Liver (tissue), 9 donors: Measurements from ENCODE around the gene METRN. TPM values are rescaled to one million over a fixed set of nuclear protein-coding genes. Genes with fewer than 3 reads are reported as not detected.

Source experiments
- DNase-seq: peaks from one replicate; pipeline ENCODE4 v3.0.0-alpha.2; 2017; ENCODE audit warnings: low spot score
- H3K27ac ChIP-seq, 2 donors: one replicate each; pipeline ENCODE4 v1.7.0; 2013; ENCODE audit warnings: inconsistent platforms in 2 of 2, low read length in 2 of 2, control low read depth in 1 of 2, low read depth in 1 of 2, mild to moderate bottlenecking in 1 of 2
- H3K27me3 ChIP-seq, 4 donors: one replicate each; pipeline versions ENCODE4 v1.6.1 to v1.7.0; 2013; ENCODE audit warnings: low read length in 3 of 4, inconsistent platforms in 1 of 4, mild to moderate bottlenecking in 1 of 4, moderate library complexity in 1 of 4; ENCODE audit not compliant: control insufficient read depth in 4 of 4, insufficient read depth in 4 of 4
- H3K36me3 ChIP-seq, 4 donors: one replicate each; pipeline versions ENCODE4 v1.6.1 to v1.7.0; 2013; ENCODE audit warnings: low read length in 3 of 4, mild to moderate bottlenecking in 3 of 4, low read depth in 1 of 4, moderate library complexity in 1 of 4; ENCODE audit not compliant: control insufficient read depth in 4 of 4, insufficient read depth in 3 of 4
- H3K4me1 ChIP-seq, 4 donors: one replicate each; pipeline versions ENCODE4 v1.6.1 to v1.7.0; 2013; ENCODE audit warnings: low read length in 3 of 4, mild to moderate bottlenecking in 3 of 4, moderate library complexity in 1 of 4; ENCODE audit not compliant: control insufficient read depth in 4 of 4, insufficient read depth in 4 of 4
- H3K4me3 ChIP-seq, 3 donors: one replicate each; pipeline versions ENCODE4 v1.6.1 to v1.7.0; 2013; ENCODE audit warnings: low read length in 3 of 3, control low read depth in 1 of 3, low read depth in 1 of 3, mild to moderate bottlenecking in 1 of 3
- H3K9ac ChIP-seq, 2 donors: one replicate each; pipeline ENCODE4 v1.7.0; 2013; ENCODE audit warnings: low read length in 2 of 2, mild to moderate bottlenecking in 2 of 2, moderate library complexity in 2 of 2, control low read depth in 1 of 2, low read depth in 1 of 2
- H3K9me3 ChIP-seq, 4 donors: one replicate each; pipeline versions ENCODE4 v1.6.1 to v1.7.0; 2013; ENCODE audit warnings: low read length in 3 of 4; ENCODE audit not compliant: control insufficient read depth in 4 of 4
- EGR1 ChIP-seq, 2 donors: IDR thresholded peaks; 2 replicates each; pipeline ENCODE4 v1.6.1; 2016 to 2018; ENCODE audit warnings: antibody characterized with exemption in 2 of 2, low read depth in 2 of 2
- HNF4G ChIP-seq: IDR thresholded peaks from 2 replicates; pipeline ENCODE4 v1.6.1; 2016; ENCODE audit warnings: antibody characterized with exemption
- SP1 ChIP-seq: IDR thresholded peaks from 2 replicates; pipeline ENCODE4 v1.6.1; 2018; ENCODE audit warnings: antibody characterized with exemption, mild to moderate bottlenecking
- TAF1 ChIP-seq: conservative IDR thresholded peaks from 2 replicates; pipeline ENCODE4 v1.6.1; 2016; ENCODE audit warnings: antibody characterized with exemption, mild to moderate bottlenecking
- YY1 ChIP-seq: IDR thresholded peaks from 2 replicates; pipeline ENCODE4 v1.6.1; 2016; ENCODE audit warnings: antibody characterized with exemption, mild to moderate bottlenecking
- WGBS: extraction: QIAGEN DNeasy Blood & Tissue Kit; methylation state at CpG from one replicate; pipeline ENCODE4 v1.1.7; 2013; 5-methylcytosine and 5-hydroxymethylcytosine counted together
- polyA plus RNA-seq, 2 donors: library from polyadenylated mRNA; stranded (reverse) in 1 of 2; unstranded in 1 of 2; fragments of 200-250 nt in 1 of 2; fragments of >200 nt in 1 of 2; fragmentation: Nextera tagmentation in 1 of 2; extraction: Ambion mirVana in 1 of 2; gene quantifications; one replicate each; pipeline versions ENCODE4 v1.2.1 to v1.2.3, GENCODE V29; 2013 to 2015
- total RNA-seq, 2 donors: library from RNA; depleted of rRNA; stranded (reverse); fragments of >200 nt; gene quantifications; one replicate each; pipeline ENCODE4 v1.2.3, GENCODE V29; 2014
- TF ChIP-seq, protein P1 (sequence below): IDR thresholded peaks from 2 replicates; pipeline ENCODE4 v1.6.1; 2016; ENCODE audit warnings: antibody characterized with exemption
- TF ChIP-seq, protein P2 (sequence below): IDR thresholded peaks from 2 replicates; pipeline ENCODE4 v1.6.1; 2016; ENCODE audit warnings: antibody characterized with exemption
- TF ChIP-seq, protein P3 (sequence below): IDR thresholded peaks from 2 replicates; pipeline ENCODE4 v1.6.1; 2016; ENCODE audit warnings: antibody characterized with exemption, mild to moderate bottlenecking
- TF ChIP-seq, protein P4 (sequence below): IDR thresholded peaks from 2 replicates; pipeline ENCODE4 v1.6.1; 2016; ENCODE audit warnings: antibody characterized with exemption
- donor health status: healthy.
- donor health status: healthy.
- donor health status: healthy.
- donor health status: healthy.
- donor health status: healthy.

METRN gene
- total and polyA plus RNA-seq, 4 donors, result 4.6 to 22.9 (median 7.1) TPM

DNA sequence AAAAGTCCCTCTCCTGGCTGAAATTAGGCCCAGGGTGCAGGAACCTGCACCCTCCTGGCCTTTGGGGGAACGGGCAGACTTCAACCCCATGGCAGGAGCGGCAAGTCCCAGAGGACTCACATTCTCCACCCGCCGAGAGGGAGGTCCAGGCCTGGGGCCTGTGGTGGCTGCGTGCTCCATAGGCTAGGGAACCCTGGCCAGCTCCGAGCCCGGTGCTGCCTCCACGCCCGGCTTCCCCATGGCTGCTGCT lies 11.2 kb downstream of the METRN start:
- no peak overlapping the region for H3K4me3 ChIP-seq
- peaks cover 0 to 3% (median 0%) of the 10 kb centered on the region in 4 donors for H3K36me3 ChIP-seq
- H3K9me3 ChIP-seq, result no peaks in the 10 kb centered on the region
- no peak overlapping the region for H3K9ac ChIP-seq
- peaks cover 8 to 28% (median 21%) of the 10 kb centered on the region in 4 donors for H3K4me1 ChIP-seq
- peaks cover 0 to 2% (median 0%) of the 10 kb centered on the region in 4 donors for H3K27me3 ChIP-seq
- WGBS, result 20% methylated on average over 9 of the region's 9 CpGs
- no peak for TF ChIP-seq EGR1 (IDR thresholded peaks at IDR 0.05; ENCODE audit: low read depth in 2 of 2)
- no peak overlapping the region for H3K27ac ChIP-seq
- DNase-seq, result no peak

DNA sequence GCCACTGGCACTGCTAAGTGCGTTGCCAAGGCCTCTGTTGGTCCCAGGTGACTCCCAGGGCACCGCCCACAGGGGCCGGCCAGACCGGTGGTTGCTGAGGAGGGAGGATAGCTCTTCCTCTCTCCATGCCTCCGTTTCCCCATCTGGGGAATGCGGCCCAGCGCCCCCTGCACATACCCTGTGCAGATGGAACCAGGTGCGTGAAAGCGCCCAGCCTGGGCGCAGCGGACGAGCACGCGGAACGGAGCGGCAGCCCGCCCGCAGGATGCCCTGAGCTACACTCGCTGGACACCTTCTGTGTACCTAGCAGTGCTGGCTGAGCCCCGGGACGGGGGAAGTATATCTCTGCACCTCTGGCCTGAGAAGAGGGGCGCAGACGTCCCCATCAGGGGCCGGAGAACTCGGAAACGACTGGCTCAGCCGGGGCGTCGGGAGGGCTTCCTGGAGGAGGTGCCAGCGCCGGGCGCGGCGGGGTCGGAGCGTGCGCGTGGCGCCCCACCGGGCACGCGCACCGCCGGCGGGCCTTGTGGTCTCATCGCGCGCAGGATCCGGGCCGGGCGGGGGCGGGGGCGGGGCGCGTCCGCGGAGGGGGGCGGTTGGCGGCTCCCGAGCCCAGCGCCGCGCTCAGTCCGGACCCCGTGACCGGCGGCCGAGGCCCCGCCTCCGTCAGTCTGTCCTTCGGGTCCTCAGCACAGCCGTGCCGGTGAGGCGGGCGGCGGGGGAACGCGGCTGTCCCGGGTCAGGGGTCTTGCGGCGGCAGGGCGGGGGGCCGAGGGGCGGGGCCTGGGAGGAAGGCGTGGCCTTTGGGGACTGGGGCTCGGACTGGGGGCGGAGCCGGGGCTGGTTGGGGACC lies 11.7 kb downstream of the METRN start, which contains the start of the genes CCDC78 and HAGHL:
Gene CCDC78, minus strand, starts transcription at position 6 of the 853 bp plus-strand sequence. CDS start 76 bp downstream, outside the sequence.
Gene HAGHL, plus strand, starts transcription at position 669 of the 853 bp plus-strand sequence. CDS start 404 bp downstream, outside the sequence.
- Histone ChIP-seq H3K27ac (no peak within 1 kb of the TSS), H3K27me3 (peaks cover 0 to 2% (median 0%) of the 10 kb centered on the region in 4 donors)
- WGBS, result 3% methylated on average over 88 of the region's 88 CpGs

DNA sequence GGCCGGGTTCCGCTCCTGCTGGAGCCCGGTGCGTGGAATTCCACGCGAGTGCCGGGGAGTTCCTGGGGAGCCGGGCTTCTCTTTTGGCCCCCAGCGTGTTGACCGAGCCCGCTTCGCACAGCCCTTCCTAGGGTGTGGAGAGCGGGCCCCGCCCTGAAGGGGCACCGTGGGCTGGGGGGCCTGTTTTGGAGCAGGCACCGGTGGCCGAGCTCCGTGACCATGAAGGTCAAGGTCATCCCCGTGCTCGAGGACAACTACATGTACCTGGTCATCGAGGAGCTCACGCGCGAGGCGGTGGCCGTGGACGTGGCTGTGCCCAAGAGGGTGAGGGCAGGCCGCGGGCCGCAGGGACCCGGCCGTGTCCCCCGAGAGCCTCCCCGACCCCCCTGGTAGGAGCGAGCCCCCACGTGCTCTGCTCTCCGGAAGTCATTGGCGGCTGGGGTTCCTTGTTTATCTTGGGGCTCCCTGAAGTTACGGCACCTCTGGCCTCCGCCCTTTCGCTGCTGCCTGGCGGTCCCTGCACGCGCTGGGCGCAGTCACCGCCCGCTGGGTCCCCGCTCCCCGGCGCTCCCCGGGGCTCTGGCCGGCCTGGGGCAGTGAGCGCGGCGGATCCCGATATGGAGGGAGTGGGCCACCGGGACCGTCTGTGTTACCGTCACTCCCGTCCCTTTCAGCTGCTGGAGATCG lies 12.5 kb downstream of the METRN start:
- no peaks in the 10 kb centered on the region for H3K9me3 ChIP-seq
- peaks cover 0 to 2% (median 0%) of the 10 kb centered on the region in 4 donors for H3K27me3 ChIP-seq
- DNase-seq, result no peak
- TF ChIP-seq YY1 (no peak), SP1 (no peak), TAF1 (no peak)
- TF ChIP-seq, protein P1, sequence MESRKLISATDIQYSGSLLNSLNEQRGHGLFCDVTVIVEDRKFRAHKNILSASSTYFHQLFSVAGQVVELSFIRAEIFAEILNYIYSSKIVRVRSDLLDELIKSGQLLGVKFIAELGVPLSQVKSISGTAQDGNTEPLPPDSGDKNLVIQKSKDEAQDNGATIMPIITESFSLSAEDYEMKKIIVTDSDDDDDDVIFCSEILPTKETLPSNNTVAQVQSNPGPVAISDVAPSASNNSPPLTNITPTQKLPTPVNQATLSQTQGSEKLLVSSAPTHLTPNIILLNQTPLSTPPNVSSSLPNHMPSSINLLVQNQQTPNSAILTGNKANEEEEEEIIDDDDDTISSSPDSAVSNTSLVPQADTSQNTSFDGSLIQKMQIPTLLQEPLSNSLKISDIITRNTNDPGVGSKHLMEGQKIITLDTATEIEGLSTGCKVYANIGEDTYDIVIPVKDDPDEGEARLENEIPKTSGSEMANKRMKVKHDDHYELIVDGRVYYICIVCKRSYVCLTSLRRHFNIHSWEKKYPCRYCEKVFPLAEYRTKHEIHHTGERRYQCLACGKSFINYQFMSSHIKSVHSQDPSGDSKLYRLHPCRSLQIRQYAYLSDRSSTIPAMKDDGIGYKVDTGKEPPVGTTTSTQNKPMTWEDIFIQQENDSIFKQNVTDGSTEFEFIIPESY, result no peak
- TF ChIP-seq, protein P2, sequence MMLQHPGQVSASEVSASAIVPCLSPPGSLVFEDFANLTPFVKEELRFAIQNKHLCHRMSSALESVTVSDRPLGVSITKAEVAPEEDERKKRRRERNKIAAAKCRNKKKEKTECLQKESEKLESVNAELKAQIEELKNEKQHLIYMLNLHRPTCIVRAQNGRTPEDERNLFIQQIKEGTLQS, result no peak
- no peak overlapping the region for H3K9ac ChIP-seq
- H3K36me3 ChIP-seq, result peaks cover 0 to 8% (median 0%) of the 10 kb centered on the region in 4 donors
- peak overlapping the region in 2 of 3 donors; percentile 23 to 43 for H3K4me3 ChIP-seq
- WGBS, result 2% methylated on average over 61 of the region's 61 CpGs
- H3K4me1 ChIP-seq, result peaks cover 8 to 19% (median 14%) of the 10 kb centered on the region in 4 donors
- no peak overlapping the region for H3K27ac ChIP-seq

More for the DNA sequence above, 11.7 kb downstream of the METRN start, which contains the start of the genes CCDC78 and HAGHL:
- Histone ChIP-seq H3K4me1 (peaks cover 8 to 24% (median 17%) of the 10 kb centered on the region in 4 donors), H3K9ac (no peak within 1 kb of the TSS), H3K36me3 (peaks cover 0 to 5% (median 0%) of the 10 kb centered on the region in 4 donors), H3K9me3 (no peaks in the 10 kb centered on the region), H3K4me3 (peak within 1 kb of the TSS in 2 of 3 donors; percentile 23 to 43)
- peak; percentile 49 for DNase-seq
- TF ChIP-seq SP1 (no peak), HNF4G (no peak), EGR1 (IDR thresholded peaks at IDR 0.05; ENCODE audit: low read depth in 2 of 2) (no peak)
- TF ChIP-seq, protein P3, sequence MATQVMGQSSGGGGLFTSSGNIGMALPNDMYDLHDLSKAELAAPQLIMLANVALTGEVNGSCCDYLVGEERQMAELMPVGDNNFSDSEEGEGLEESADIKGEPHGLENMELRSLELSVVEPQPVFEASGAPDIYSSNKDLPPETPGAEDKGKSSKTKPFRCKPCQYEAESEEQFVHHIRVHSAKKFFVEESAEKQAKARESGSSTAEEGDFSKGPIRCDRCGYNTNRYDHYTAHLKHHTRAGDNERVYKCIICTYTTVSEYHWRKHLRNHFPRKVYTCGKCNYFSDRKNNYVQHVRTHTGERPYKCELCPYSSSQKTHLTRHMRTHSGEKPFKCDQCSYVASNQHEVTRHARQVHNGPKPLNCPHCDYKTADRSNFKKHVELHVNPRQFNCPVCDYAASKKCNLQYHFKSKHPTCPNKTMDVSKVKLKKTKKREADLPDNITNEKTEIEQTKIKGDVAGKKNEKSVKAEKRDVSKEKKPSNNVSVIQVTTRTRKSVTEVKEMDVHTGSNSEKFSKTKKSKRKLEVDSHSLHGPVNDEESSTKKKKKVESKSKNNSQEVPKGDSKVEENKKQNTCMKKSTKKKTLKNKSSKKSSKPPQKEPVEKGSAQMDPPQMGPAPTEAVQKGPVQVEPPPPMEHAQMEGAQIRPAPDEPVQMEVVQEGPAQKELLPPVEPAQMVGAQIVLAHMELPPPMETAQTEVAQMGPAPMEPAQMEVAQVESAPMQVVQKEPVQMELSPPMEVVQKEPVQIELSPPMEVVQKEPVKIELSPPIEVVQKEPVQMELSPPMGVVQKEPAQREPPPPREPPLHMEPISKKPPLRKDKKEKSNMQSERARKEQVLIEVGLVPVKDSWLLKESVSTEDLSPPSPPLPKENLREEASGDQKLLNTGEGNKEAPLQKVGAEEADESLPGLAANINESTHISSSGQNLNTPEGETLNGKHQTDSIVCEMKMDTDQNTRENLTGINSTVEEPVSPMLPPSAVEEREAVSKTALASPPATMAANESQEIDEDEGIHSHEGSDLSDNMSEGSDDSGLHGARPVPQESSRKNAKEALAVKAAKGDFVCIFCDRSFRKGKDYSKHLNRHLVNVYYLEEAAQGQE, result no peak
- TF ChIP-seq, protein P4, sequence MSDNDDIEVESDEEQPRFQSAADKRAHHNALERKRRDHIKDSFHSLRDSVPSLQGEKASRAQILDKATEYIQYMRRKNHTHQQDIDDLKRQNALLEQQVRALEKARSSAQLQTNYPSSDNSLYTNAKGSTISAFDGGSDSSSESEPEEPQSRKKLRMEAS, result no peak
